C4-2B (cell line): ENCODE results near the gene HLCS.

Experiments
- H3K27ac ChIP-seq: fragments of 450-650 bp; 2 replicates; pipeline ENCODE4 v1.5.1; 2017
- ZFX ChIP-seq: fragments of 450-650 bp; IDR thresholded peaks from 2 replicates; pipeline ENCODE4 v1.6.1; 2017
- TF ChIP-seq, protein P1 (sequence below): fragments of 450-650 bp; conservative IDR thresholded peaks from 2 replicates; pipeline ENCODE4 v1.5.1; 2017; ENCODE audit warnings: mild to moderate bottlenecking

HLCS gene

DNA sequence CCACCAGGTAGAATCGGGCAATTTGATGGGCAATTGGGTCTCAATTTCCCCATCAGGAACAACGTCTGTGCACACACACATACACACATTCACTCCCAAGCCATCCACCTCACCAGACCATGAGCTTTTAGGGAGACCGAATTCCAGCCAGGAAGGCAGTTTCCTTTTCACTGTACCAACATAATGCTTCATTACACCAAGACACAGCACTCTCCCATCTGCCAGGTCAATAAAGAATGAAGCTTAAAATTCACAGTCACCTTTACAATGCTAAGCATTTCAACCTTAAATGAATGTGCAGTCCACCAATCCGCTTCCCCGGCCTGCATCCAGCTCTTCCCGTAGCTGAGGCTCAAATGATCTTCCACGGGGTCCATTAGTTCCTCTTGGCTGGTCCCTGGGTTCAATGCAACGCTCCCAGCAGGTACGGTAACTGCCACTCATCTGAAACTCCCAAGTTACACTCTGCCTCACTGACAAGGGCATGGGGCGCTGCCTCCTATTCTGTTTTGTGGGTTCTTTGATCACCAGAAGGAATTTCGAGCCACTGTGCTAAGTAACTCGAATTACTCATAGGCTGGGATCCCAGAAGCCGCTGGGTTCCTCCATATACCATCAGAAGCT is 162.5 kb downstream of the HLCS start:
- TF ChIP-seq ZFX = no peak
- TF ChIP-seq, protein P1, sequence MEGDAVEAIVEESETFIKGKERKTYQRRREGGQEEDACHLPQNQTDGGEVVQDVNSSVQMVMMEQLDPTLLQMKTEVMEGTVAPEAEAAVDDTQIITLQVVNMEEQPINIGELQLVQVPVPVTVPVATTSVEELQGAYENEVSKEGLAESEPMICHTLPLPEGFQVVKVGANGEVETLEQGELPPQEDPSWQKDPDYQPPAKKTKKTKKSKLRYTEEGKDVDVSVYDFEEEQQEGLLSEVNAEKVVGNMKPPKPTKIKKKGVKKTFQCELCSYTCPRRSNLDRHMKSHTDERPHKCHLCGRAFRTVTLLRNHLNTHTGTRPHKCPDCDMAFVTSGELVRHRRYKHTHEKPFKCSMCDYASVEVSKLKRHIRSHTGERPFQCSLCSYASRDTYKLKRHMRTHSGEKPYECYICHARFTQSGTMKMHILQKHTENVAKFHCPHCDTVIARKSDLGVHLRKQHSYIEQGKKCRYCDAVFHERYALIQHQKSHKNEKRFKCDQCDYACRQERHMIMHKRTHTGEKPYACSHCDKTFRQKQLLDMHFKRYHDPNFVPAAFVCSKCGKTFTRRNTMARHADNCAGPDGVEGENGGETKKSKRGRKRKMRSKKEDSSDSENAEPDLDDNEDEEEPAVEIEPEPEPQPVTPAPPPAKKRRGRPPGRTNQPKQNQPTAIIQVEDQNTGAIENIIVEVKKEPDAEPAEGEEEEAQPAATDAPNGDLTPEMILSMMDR = no peak
- H3K27ac ChIP-seq = no peak overlapping the region

GRCh38 chr21:36803051-36803645 is 163.3 kb downstream of the HLCS start:
- TF ChIP-seq ZFX = no peak

DNA sequence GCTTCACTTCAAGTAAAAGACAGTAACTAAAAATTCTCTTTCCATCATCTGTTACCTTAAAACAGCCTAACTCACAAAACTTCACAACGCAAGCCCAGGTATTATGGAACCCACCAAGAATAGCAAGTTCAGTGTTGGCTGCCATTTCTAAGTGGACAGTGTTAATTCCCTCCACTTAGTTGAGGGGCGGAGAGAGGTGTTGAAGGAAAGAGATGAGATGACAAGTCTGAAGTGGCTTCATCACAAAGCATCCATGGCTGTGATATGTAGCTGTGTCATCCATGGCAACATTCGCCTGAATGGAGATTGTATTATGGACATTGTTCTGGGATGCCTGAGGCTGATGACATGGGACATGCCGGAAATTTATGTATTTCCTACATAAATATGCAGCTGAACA is 165.7 kb downstream of the HLCS start:
- TF ChIP-seq ZFX = no peak
- TF ChIP-seq, protein P1 = no peak
- H3K27ac ChIP-seq = no peak overlapping the region

More at GRCh38 chr21:36803051-36803645, 163.3 kb downstream of the HLCS start:
- H3K27ac ChIP-seq = no peak overlapping the region

- no peak overlapping the region for H3K27ac ChIP-seq
- TF ChIP-seq ZFX = no peak
- TF ChIP-seq, protein P1 = no peak
Observed at GRCh38 chr21:36799869-36800268, 166.6 kb downstream of the HLCS start.

GRCh38 chr21:36798491-36798890 is 168.0 kb downstream of the HLCS start:
- no peak for TF ChIP-seq ZFX
- TF ChIP-seq, protein P1 = no peak
- H3K27ac ChIP-seq = no peak overlapping the region

- no peak overlapping the region for H3K27ac ChIP-seq
- TF ChIP-seq, protein P1 = no peak
- TF ChIP-seq ZFX = no peak
Observed at GRCh38 chr21:36796070-36796469, 170.4 kb downstream of the HLCS start.

DNA sequence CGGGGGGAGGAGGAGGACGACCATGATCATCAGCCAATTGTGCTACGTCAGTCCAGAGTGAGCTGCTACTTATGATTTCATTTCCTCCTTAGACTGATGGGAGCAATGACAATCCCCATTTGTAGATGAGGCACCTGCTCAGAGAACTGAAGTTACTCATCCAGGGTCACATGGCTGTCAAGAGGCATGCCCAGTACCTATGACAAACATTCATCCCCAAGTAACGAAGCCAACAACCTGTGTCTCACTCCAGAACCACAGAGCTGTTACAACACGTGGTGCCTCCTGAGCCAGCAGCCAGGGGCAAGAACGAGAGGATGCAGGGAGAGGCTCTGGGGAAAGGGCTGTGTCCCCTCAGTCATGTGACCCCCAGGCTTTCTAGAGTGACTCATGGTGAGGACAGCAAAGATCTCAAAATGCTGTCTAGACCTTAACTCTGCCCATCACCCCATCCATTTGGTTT is 173.9 kb downstream of the HLCS start:
- TF ChIP-seq, protein P1 = no peak
- no peak for TF ChIP-seq ZFX
- no peak overlapping the region for H3K27ac ChIP-seq
